ENCODE results near the gene EFHC1. TPM values are rescaled to one million over a fixed set of nuclear protein-coding genes. Genes with fewer than 3 reads are reported as not detected.

The EFHC1 gene
- total and polyA plus RNA-seq, 2 donors (not counting 1 experiment from before 2014, with no cell fraction given) = 19.4 to 34.8 TPM

- H3K4me3 ChIP-seq (ENCODE audit: control extremely low read depth in 1 of 5, extremely low read depth in 1 of 5, insufficient read depth in 1 of 5, low read depth in 2 of 5, low read length in 4 of 5) = peak overlapping the region in 3 of 5 experiments; percentile 5 to 46 (median 21)
Observed at GRCh38 chr6:52390361-52390727, 29.8 kb upstream of the EFHC1 start.

More at GRCh38 chr6:52390361-52390727, 29.8 kb upstream of the EFHC1 start:
- Histone ChIP-seq H4K20me1 (ENCODE audit: control insufficient read depth, insufficient read depth, low read length, poor library complexity, severe bottlenecking) (no peaks in the 10 kb centered on the region), H3K27me3 (replicated peaks in 1 of 4; ENCODE audit: control extremely low read depth in 1 of 4, control insufficient read depth in 3 of 4, insufficient read depth in 4 of 4, low read length in 3 of 4) (no peaks in the 10 kb centered on the region), H3K9me3 (ENCODE audit: control extremely low read depth in 1 of 3, control insufficient read depth in 2 of 3, insufficient read depth in 1 of 3, low read length in 2 of 3) (peaks cover 0 to 4% (median 0%) of the 10 kb centered on the region in 3 donors), H3K4me1 (ENCODE audit: control insufficient read depth in 2 of 2, insufficient read depth in 2 of 2, low read length in 2 of 2) (peaks cover 16 to 20% of the 10 kb centered on the region in 2 donors), H2AFZ (ENCODE audit: insufficient read depth, low read depth, low read length, poor library complexity, severe bottlenecking) (peak overlapping the region; percentile 53), H3K79me2 (ENCODE audit: control insufficient read depth, insufficient read depth, low read length) (no peaks in the 10 kb centered on the region), H3K27ac (ENCODE audit: low read length in 2 of 2) (peak overlapping the region in 1 of 2 donors; percentile 24), H3K36me3 (replicated peaks in 1 of 2; ENCODE audit: control extremely low read depth in 1 of 2, control insufficient read depth in 1 of 2, extremely low read depth in 1 of 2, insufficient read depth in 2 of 2, low read length in 1 of 2) (no peaks in the 10 kb centered on the region), H3K4me2 (replicated peaks; ENCODE audit: low read depth, low read length, poor library complexity, severe bottlenecking) (peak overlapping the region; percentile 57), H3K9ac (ENCODE audit: low read length) (peak overlapping the region; percentile 41)
- peaks cover 2% of the 10 kb centered on the region for H3K9me3 Mint-ChIP-seq (ENCODE audit: insufficient read depth)
- DNase-seq (peak; percentile 61), ATAC-seq (ENCODE audit: low read depth) (peak; percentile 83)
- H3K4me1 Mint-ChIP-seq = peaks cover 34% of the 10 kb centered on the region
- POLR2A ChIA-PET = interaction anchor here (1.4 kb wide), 1 partner anchor 28 kb away, joined by 7 read pairs; the partner anchor contains the start of gene PAQR8
- peak overlapping the region; percentile 66 for H3K4me3 Mint-ChIP-seq
- TF ChIP-seq CTCF (IDR thresholded peaks at IDR 0.05) = no peak
- no peak for TF ChIP-seq EZH2 (IDR thresholded peaks at IDR 0.05; ENCODE audit: borderline replicate concordance, insufficient read depth, low read depth, low read length, poor library complexity, severe bottlenecking)
- H3K27me3 Mint-ChIP-seq = no peaks in the 10 kb centered on the region
- intact Hi-C loops (cut with micrococcal nuclease) = loop anchor here (5.0 to 10.0 kb wide), 2 partner anchors 83 to 306 kb away; partner anchors contain the start of gene PKHD1
- CTCF ChIA-PET = interaction anchor here (1.0 to 6.8 kb wide), 7 partner anchors 10 to 262 kb away, joined by 3 to 36 read pairs (median 8); partner anchors contain the start of genes MCM3 and PAQR8
- 0% methylated on average over 2 of the region's 4 CpGs for WGBS (ENCODE audit: insufficient coverage)
- peak overlapping the region; percentile 43 for H3K27ac Mint-ChIP-seq

Measured in B cell (primary cell).